ENCODE results near the gene USP3.

USP3 gene

DNA sequence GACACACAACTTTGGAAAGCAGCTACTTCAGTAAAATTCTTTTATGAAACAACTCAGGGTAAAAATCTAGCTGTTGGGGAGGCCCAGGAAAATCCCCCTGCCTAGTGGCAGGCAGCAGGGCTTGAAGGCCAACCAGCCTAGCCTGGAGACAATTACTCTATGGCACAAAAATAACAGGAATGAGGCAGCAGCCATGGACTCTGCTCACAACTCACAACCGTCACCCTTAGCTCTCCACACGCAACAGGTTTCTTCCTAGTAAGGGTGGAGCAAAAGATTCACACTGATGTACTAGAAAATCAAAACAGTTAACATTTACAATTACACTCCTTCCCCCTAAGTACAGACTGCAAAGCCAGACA lies 92.3 kb downstream of the USP3 start:
- Histone ChIP-seq H3K23ac (ENCODE audit: low read depth, low read length, poor library complexity) (no peak overlapping the region), H3K9ac (ENCODE audit: low read depth, low read length, poor library complexity) (no peak overlapping the region), H3K36me3 (replicated peaks in 1 of 2; ENCODE audit: control insufficient read depth in 2 of 2, insufficient read depth in 2 of 2, low read length in 2 of 2) (peaks cover 2 to 39% of the 10 kb centered on the region in 2 donors), H3K4me3 (ENCODE audit: low read length in 2 of 2) (no peak overlapping the region), H3K4me1 (ENCODE audit: control insufficient read depth in 2 of 2, insufficient read depth in 1 of 2, low read depth in 1 of 2, low read length in 2 of 2) (peaks cover 12 to 14% of the 10 kb centered on the region in 2 donors), H3K18ac (ENCODE audit: low read length) (no peak overlapping the region), H2BK120ac (ENCODE audit: low read depth, low read length) (no peak overlapping the region), H3K9me3 (replicated peaks in 1 of 2; ENCODE audit: control insufficient read depth in 2 of 2, insufficient read depth in 1 of 2, low read depth in 1 of 2, low read length in 2 of 2) (no peaks in the 10 kb centered on the region), H3K79me1 (ENCODE audit: low read depth, low read length) (no peaks in the 10 kb centered on the region), H3K4me2 (ENCODE audit: insufficient read depth, low read length, poor library complexity, severe bottlenecking) (no peak overlapping the region), H4K8ac (ENCODE audit: low read depth, low read length) (no peak overlapping the region), H2BK15ac (ENCODE audit: low read length) (no peak overlapping the region), H3K27ac (replicated peaks; ENCODE audit: low read length) (no peak overlapping the region), H2BK12ac (ENCODE audit: low read length) (no peak overlapping the region), H3K4ac (ENCODE audit: low read length) (no peak overlapping the region), H2AK5ac (ENCODE audit: low read depth, low read length) (no peak overlapping the region), H3K14ac (ENCODE audit: low read length) (no peak overlapping the region), H2AFZ (ENCODE audit: low read length) (no peak overlapping the region), H4K91ac (ENCODE audit: low read depth, low read length, poor library complexity) (no peak overlapping the region), H2BK5ac (ENCODE audit: low read length) (no peak overlapping the region), H3K27me3 (ENCODE audit: control insufficient read depth in 3 of 3, insufficient read depth in 3 of 3, low read depth in 1 of 3, low read length in 3 of 3) (no peaks in the 10 kb centered on the region)
- no peak for DNase-seq (ENCODE audit: low spot score)
- WGBS, 2 donors (ENCODE audit: extremely low coverage in 2 of 2, insufficient read length in 2 of 2, insufficient replicate concordance in 1 of 2) = no CpG with 5 or more reads among the region's 2 CpGs

- no CpG with 5 or more reads among the region's 23 CpGs for WGBS, 2 donors (ENCODE audit: extremely low coverage in 2 of 2, insufficient read length in 2 of 2, insufficient replicate concordance in 1 of 2)
- no peak within 1 kb of the TSS for H3K4me2 ChIP-seq (ENCODE audit: insufficient read depth, low read length, poor library complexity, severe bottlenecking)
- H2AK5ac ChIP-seq (ENCODE audit: low read depth, low read length) = peak within 1 kb of the TSS; percentile 42
- no peak within 1 kb of the TSS for H3K4me3 ChIP-seq (ENCODE audit: low read length in 2 of 2)
- H3K4me1 ChIP-seq (ENCODE audit: control insufficient read depth in 2 of 2, insufficient read depth in 1 of 2, low read depth in 1 of 2, low read length in 2 of 2) = peaks cover 12 to 18% of the 10 kb centered on the region in 2 donors
- no peak within 1 kb of the TSS for H2AFZ ChIP-seq (ENCODE audit: low read length)
- H3K36me3 ChIP-seq (replicated peaks in 1 of 2; ENCODE audit: control insufficient read depth in 2 of 2, insufficient read depth in 2 of 2, low read length in 2 of 2) = peaks cover 2 to 34% of the 10 kb centered on the region in 2 donors
- no peaks in the 10 kb centered on the region for H3K79me1 ChIP-seq (ENCODE audit: low read depth, low read length)
- H2BK12ac ChIP-seq (ENCODE audit: low read length) = no peak within 1 kb of the TSS
- no peak within 1 kb of the TSS for H2BK5ac ChIP-seq (ENCODE audit: low read length)
- no peak for DNase-seq (ENCODE audit: low spot score)
- H3K9ac ChIP-seq (ENCODE audit: low read depth, low read length, poor library complexity) = peak within 1 kb of the TSS; percentile 78
- H3K14ac ChIP-seq (ENCODE audit: low read length) = no peak within 1 kb of the TSS
- H4K91ac ChIP-seq (ENCODE audit: low read depth, low read length, poor library complexity) = no peak within 1 kb of the TSS
- no peaks in the 10 kb centered on the region for H3K9me3 ChIP-seq (replicated peaks in 1 of 2; ENCODE audit: control insufficient read depth in 2 of 2, insufficient read depth in 1 of 2, low read depth in 1 of 2, low read length in 2 of 2)
- no peak within 1 kb of the TSS for H2BK15ac ChIP-seq (ENCODE audit: low read length)
- H3K23ac ChIP-seq (ENCODE audit: low read depth, low read length, poor library complexity) = peak within 1 kb of the TSS; percentile 4
- peak within 1 kb of the TSS; percentile 82 for H3K18ac ChIP-seq (ENCODE audit: low read length)
- H3K4ac ChIP-seq (ENCODE audit: low read length) = no peak within 1 kb of the TSS
- no peak within 1 kb of the TSS for H4K8ac ChIP-seq (ENCODE audit: low read depth, low read length)
- no peak within 1 kb of the TSS for H2BK120ac ChIP-seq (ENCODE audit: low read depth, low read length)
- peaks cover 0 to 4% (median 0%) of the 10 kb centered on the region in 3 experiments for H3K27me3 ChIP-seq (ENCODE audit: control insufficient read depth in 3 of 3, insufficient read depth in 3 of 3, low read depth in 1 of 3, low read length in 3 of 3)
- no peak within 1 kb of the TSS for H3K27ac ChIP-seq (replicated peaks; ENCODE audit: low read length)
Measured at GRCh38 chr15:63597038-63597790, 92.8 kb downstream of the USP3 start, which contains the start of gene FBXL22. FBXL22 (plus strand) TSS chr15:63597387; CDS start chr15:63597393, 6 bp downstream.

DNA sequence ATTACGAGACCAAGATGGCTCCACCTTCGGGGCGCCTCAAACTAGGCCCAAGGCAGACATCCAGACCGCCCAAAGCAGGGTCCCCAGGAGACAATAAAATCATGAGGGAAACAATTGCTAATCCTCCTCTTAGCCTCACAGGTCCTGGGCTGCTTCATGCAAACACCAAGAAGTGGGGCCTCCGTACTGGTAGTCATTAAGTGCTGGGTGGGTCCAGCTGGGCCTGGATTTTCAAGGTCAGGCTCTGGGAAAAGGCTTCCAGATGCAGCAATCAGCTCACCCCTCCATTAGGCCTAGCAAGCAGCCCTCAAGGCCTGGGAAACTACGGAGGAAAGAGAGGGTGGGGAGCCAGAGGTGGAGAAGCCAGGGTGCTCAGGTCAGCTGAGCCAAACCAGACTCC lies 93.4 kb downstream of the USP3 start:
- no peak overlapping the region for H2BK12ac ChIP-seq (ENCODE audit: low read length)
- no peak for DNase-seq (ENCODE audit: low spot score)
- no peak overlapping the region for H3K23ac ChIP-seq (ENCODE audit: low read depth, low read length, poor library complexity)
- no peak overlapping the region for H3K4ac ChIP-seq (ENCODE audit: low read length)
- no peak overlapping the region for H4K8ac ChIP-seq (ENCODE audit: low read depth, low read length)
- peak overlapping the region; percentile 42 for H2AK5ac ChIP-seq (ENCODE audit: low read depth, low read length)
- H2BK15ac ChIP-seq (ENCODE audit: low read length) = no peak overlapping the region
- no peak overlapping the region for H3K4me3 ChIP-seq (ENCODE audit: low read length in 2 of 2)
- H4K91ac ChIP-seq (ENCODE audit: low read depth, low read length, poor library complexity) = no peak overlapping the region
- H3K9ac ChIP-seq (ENCODE audit: low read depth, low read length, poor library complexity) = no peak overlapping the region
- no peak overlapping the region for H3K18ac ChIP-seq (ENCODE audit: low read length)
- no peak overlapping the region for H3K27ac ChIP-seq (replicated peaks; ENCODE audit: low read length)
- H2AFZ ChIP-seq (ENCODE audit: low read length) = no peak overlapping the region
- H2BK120ac ChIP-seq (ENCODE audit: low read depth, low read length) = no peak overlapping the region
- no peaks in the 10 kb centered on the region for H3K9me3 ChIP-seq (replicated peaks in 1 of 2; ENCODE audit: control insufficient read depth in 2 of 2, insufficient read depth in 1 of 2, low read depth in 1 of 2, low read length in 2 of 2)
- H3K4me2 ChIP-seq (ENCODE audit: insufficient read depth, low read length, poor library complexity, severe bottlenecking) = no peak overlapping the region
- peaks cover 0 to 7% (median 0%) of the 10 kb centered on the region in 3 experiments for H3K27me3 ChIP-seq (ENCODE audit: control insufficient read depth in 3 of 3, insufficient read depth in 3 of 3, low read depth in 1 of 3, low read length in 3 of 3)
- WGBS, 2 donors (ENCODE audit: extremely low coverage in 2 of 2, insufficient read length in 2 of 2, insufficient replicate concordance in 1 of 2) = no CpG with 5 or more reads among the region's 6 CpGs
- no peak overlapping the region for H2BK5ac ChIP-seq (ENCODE audit: low read length)
- H3K14ac ChIP-seq (ENCODE audit: low read length) = no peak overlapping the region
- H3K36me3 ChIP-seq (replicated peaks in 1 of 2; ENCODE audit: control insufficient read depth in 2 of 2, insufficient read depth in 2 of 2, low read length in 2 of 2) = peaks cover 2 to 28% of the 10 kb centered on the region in 2 donors
- H3K79me1 ChIP-seq (ENCODE audit: low read depth, low read length) = no peaks in the 10 kb centered on the region
- H3K4me1 ChIP-seq (ENCODE audit: control insufficient read depth in 2 of 2, insufficient read depth in 1 of 2, low read depth in 1 of 2, low read length in 2 of 2) = peaks cover 12 to 18% of the 10 kb centered on the region in 2 donors

- H3K27me3 ChIP-seq (ENCODE audit: control insufficient read depth in 3 of 3, insufficient read depth in 3 of 3, low read depth in 1 of 3, low read length in 3 of 3) = peaks cover 0 to 7% (median 0%) of the 10 kb centered on the region in 3 experiments
- H2AFZ ChIP-seq (ENCODE audit: low read length) = peak overlapping the region; percentile 6
- no peaks in the 10 kb centered on the region for H3K79me1 ChIP-seq (ENCODE audit: low read depth, low read length)
- no peak for DNase-seq (ENCODE audit: low spot score)
- H3K36me3 ChIP-seq (replicated peaks in 1 of 2; ENCODE audit: control insufficient read depth in 2 of 2, insufficient read depth in 2 of 2, low read length in 2 of 2) = peaks cover 2 to 18% of the 10 kb centered on the region in 2 donors
- no peak overlapping the region for H2BK120ac ChIP-seq (ENCODE audit: low read depth, low read length)
- H2BK5ac ChIP-seq (ENCODE audit: low read length) = no peak overlapping the region
- no peak overlapping the region for H3K4me3 ChIP-seq (ENCODE audit: low read length in 2 of 2)
- no peak overlapping the region for H3K23ac ChIP-seq (ENCODE audit: low read depth, low read length, poor library complexity)
- no peaks in the 10 kb centered on the region for H3K9me3 ChIP-seq (replicated peaks in 1 of 2; ENCODE audit: control insufficient read depth in 2 of 2, insufficient read depth in 1 of 2, low read depth in 1 of 2, low read length in 2 of 2)
- no peak overlapping the region for H4K91ac ChIP-seq (ENCODE audit: low read depth, low read length, poor library complexity)
- no peak overlapping the region for H3K4me2 ChIP-seq (ENCODE audit: insufficient read depth, low read length, poor library complexity, severe bottlenecking)
- no peak overlapping the region for H2AK5ac ChIP-seq (ENCODE audit: low read depth, low read length)
- no peak overlapping the region for H3K9ac ChIP-seq (ENCODE audit: low read depth, low read length, poor library complexity)
- WGBS, 2 donors (ENCODE audit: extremely low coverage in 2 of 2, insufficient read length in 2 of 2, insufficient replicate concordance in 1 of 2) = no CpG with 5 or more reads among the region's 12 CpGs
- peak overlapping the region; percentile 29 for H3K18ac ChIP-seq (ENCODE audit: low read length)
- no peak overlapping the region for H3K27ac ChIP-seq (replicated peaks; ENCODE audit: low read length)
- H3K4me1 ChIP-seq (ENCODE audit: control insufficient read depth in 2 of 2, insufficient read depth in 1 of 2, low read depth in 1 of 2, low read length in 2 of 2) = peaks cover 12 to 18% of the 10 kb centered on the region in 2 donors
- H2BK12ac ChIP-seq (ENCODE audit: low read length) = no peak overlapping the region
- H3K14ac ChIP-seq (ENCODE audit: low read length) = no peak overlapping the region
- no peak overlapping the region for H4K8ac ChIP-seq (ENCODE audit: low read depth, low read length)
- no peak overlapping the region for H2BK15ac ChIP-seq (ENCODE audit: low read length)
- no peak overlapping the region for H3K4ac ChIP-seq (ENCODE audit: low read length)
Measured at GRCh38 chr15:63598473-63599400, 94.3 kb downstream of the USP3 start.
